Activated T-helper 1 cell treated with anti-CD3 and anti-CD28 coated beads, Interleukin-12 subunit alpha, Interleukin-12 subunit beta, Interleukin-2, Interleukin-4 antibody, amounts not matched to agents 30 ng/mL and 10 ng/mL and 1 ng/mL, durations not matched to agents 14 hours and 24 hours and 36 hours (primary cell): ENCODE data around the gene TCERG1. TPM values are rescaled to one million over a fixed set of nuclear protein-coding genes. Genes with fewer than 3 reads are reported as not detected.

Experiments used
- DNase-seq: peaks from one replicate; pipeline ENCODE4 v3.0.0; 2021; ENCODE audit warnings: low spot score
- H3K27ac Mint-ChIP-seq: one replicate; pipeline ENCODE4 v1.8.0; 2021; ENCODE audit warnings: mild to moderate bottlenecking, mixed read lengths
- H3K27me3 Mint-ChIP-seq: one replicate; pipeline ENCODE4 v1.8.0; 2022; ENCODE audit warnings: mild to moderate bottlenecking, moderate library complexity, mixed read lengths; ENCODE audit not compliant: insufficient read depth
- H3K36me3 Mint-ChIP-seq: one replicate; pipeline ENCODE4 v1.8.0; 2021; ENCODE audit warnings: low read depth, mixed read lengths
- H3K4me1 Mint-ChIP-seq: one replicate; pipeline ENCODE4 v1.8.0; 2021; ENCODE audit warnings: low read depth, mixed read lengths
- H3K4me3 Mint-ChIP-seq: one replicate; pipeline ENCODE4 v1.8.0; 2021; ENCODE audit warnings: mild to moderate bottlenecking, moderate library complexity, mixed read lengths
- H3K9me3 Mint-ChIP-seq: one replicate; pipeline ENCODE4 v1.8.0; 2021; ENCODE audit warnings: mixed read lengths
- intact Hi-C: fragments of 100-400 bp; cut with micrococcal nuclease; formaldehyde crosslinking; loops from one replicate; pipeline ENCODE4 v1.15.1; 2024
- total RNA-seq: library from RNA; stranded (reverse); gene quantifications from 2 replicates; pipeline ENCODE4 v1.2.3, GENCODE V29; 2022

TCERG1 gene
- total RNA-seq: 152 and 160 TPM in 2 replicates

DNA sequence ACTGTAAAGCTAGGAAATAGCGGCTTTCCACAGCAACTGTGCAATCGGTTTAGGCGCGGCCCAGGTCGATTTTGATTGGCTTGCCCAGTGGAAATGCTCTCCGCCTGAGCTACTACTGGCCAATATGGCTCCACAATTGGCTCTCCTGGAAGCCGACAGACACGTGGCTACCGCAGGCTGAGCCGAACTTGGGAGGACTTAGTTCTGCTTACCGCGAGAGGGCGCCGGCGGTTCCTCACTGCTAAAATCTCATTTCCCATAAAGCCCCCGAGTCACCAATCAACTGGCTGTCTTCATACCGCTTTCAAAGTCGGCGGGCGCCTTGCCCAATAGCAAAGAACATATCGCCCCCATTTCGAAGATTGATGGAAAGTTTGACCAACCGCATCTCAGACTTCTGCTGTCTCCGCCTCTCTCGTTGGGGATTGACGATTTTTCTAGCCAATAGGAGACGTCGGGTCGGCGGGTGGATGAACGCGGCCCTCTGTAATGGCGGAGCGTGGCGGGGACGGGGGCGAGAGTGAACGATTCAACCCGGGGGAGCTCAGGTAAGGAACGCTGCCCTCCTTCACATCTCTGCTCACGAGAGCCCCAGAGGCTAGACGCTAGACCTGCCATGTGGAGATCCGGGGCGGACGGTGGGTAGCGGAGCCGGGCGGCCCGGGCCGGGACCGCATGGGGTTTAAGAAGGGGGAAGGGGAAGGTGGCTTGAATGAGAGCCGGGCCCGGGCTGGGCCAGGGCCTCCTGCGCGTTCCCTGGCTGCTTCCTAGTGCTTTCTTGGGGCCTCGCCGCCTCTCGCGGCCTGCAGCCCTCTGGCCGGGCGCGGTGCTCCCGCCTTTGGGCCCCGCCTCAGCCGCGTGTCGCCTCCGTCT, at the start of gene TCERG1:
TSS of gene TCERG1 (plus strand) at position 473 of the 873 bp plus-strand sequence. CDS start at position 490, 17 bp downstream.
- peak within 1 kb of the TSS; percentile 98 for H3K27ac Mint-ChIP-seq
- intact Hi-C loops: loop anchor here (1.0 to 5.0 kb wide), 4 partner anchors 244 to 1935 kb away; partner anchors contain the start of genes FBXO38, LARS1 and RBM27
- H3K9me3 Mint-ChIP-seq: no peaks in the 10 kb centered on the region
- H3K4me3 Mint-ChIP-seq: peak within 1 kb of the TSS; percentile 95
- no peaks in the 10 kb centered on the region for H3K27me3 Mint-ChIP-seq
- H3K36me3 Mint-ChIP-seq: peaks cover 9% of the 10 kb centered on the region
- H3K4me1 Mint-ChIP-seq: peaks cover 33% of the 10 kb centered on the region
- DNase-seq: peak; percentile 97

DNA sequence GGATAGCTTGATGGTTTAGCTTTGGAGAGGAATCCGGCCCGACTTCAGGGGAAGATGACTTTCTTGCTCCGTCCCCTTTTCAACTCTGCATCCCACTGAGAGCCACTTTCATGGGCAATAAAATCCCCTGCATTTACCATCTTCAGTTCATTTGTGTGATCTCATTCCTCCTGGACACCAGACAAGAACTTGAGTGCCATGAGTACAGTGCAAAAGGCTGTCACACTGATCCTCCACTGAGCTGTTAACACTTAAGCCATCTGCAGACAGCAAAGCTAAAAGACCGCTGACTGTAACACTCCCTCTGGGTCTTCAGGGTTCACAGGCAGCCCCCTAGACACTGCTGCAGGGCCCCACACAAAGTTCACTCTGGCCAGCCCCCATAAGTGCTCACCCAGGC, 48.3 kb upstream of the TCERG1 start:
- H3K27me3 Mint-ChIP-seq: peaks cover 12% of the 10 kb centered on the region
- no peak overlapping the region for H3K4me3 Mint-ChIP-seq
- peaks cover 9% of the 10 kb centered on the region for H3K4me1 Mint-ChIP-seq
- intact Hi-C loops: no loop called here
- no peak overlapping the region for H3K27ac Mint-ChIP-seq
- DNase-seq: no peak
- H3K9me3 Mint-ChIP-seq: no peaks in the 10 kb centered on the region
- H3K36me3 Mint-ChIP-seq: no peaks in the 10 kb centered on the region

DNA sequence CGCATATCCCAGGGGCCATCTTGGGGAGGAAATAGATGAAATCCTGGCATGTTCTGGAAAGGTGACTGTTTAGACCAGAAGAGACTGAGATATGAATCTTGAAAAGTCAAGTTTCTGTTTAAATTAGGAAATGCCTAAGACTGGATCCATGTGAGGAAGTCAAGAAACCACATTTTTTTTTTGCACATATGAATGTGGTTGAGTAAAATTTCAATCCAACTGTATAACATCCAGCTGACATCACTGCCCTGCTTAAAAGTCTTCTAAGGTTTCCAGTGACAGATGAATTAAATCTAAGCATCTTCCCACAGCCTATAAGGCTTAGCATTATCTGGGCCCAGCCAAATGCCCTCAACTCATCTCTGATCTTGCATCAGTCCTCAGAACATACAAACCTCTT, 47.7 kb upstream of the TCERG1 start:
- Mint-ChIP-seq H3K36me3 (no peaks in the 10 kb centered on the region), H3K27ac (no peak overlapping the region), H3K4me1 (peaks cover 9% of the 10 kb centered on the region), H3K4me3 (no peak overlapping the region), H3K9me3 (no peaks in the 10 kb centered on the region), H3K27me3 (peaks cover 14% of the 10 kb centered on the region)
- intact Hi-C loops: no loop called here
- DNase-seq: no peak

DNA sequence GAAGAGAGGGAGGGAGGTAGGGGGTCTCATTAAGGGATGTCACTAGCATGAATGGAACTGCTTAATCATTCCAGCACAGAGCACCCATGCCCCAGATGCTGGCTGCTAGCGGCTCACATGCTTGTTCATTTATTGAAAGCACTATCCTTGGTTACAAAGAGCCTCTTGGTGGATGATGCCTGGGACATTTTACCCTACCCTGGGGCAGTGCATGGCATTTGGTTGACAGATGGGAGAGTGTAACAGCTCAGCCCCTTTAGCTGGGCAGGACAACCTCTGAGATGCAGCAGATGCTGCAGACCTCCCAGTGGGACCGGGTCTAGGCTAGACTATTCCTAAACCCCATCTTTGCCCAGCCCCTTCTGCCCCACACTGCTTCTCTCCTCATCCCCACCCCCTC, 46.9 kb upstream of the TCERG1 start:
- Mint-ChIP-seq H3K36me3 (no peaks in the 10 kb centered on the region), H3K27me3 (peaks cover 14% of the 10 kb centered on the region), H3K4me3 (no peak overlapping the region), H3K4me1 (peaks cover 9% of the 10 kb centered on the region), H3K27ac (no peak overlapping the region), H3K9me3 (no peaks in the 10 kb centered on the region)
- no peak for DNase-seq
- intact Hi-C loops: no loop called here

DNA sequence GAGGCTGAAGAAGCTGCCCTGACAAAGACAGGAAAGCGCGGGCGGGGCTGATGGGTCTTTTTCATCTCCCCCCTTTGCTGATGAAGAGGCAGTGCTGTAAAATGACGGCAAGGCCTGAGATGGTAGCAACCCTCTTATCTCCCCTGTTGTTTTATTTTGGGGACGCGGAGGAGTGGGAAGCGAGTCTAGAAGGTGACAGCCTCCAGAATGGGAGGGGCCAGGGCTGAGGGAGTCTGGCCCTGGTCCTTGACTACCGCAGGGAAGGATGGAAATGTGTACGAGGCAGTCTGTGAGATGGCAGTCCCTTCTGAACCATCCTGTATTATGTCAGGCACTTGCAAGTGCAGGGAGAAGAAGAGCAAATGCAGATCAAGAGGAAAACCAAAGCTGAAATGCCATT, 46.1 kb upstream of the TCERG1 start:
- Mint-ChIP-seq H3K27ac (no peak overlapping the region), H3K27me3 (peaks cover 14% of the 10 kb centered on the region), H3K36me3 (no peaks in the 10 kb centered on the region), H3K9me3 (no peaks in the 10 kb centered on the region), H3K4me3 (no peak overlapping the region), H3K4me1 (peaks cover 9% of the 10 kb centered on the region)
- intact Hi-C loops: no loop called here
- no peak for DNase-seq

DNA sequence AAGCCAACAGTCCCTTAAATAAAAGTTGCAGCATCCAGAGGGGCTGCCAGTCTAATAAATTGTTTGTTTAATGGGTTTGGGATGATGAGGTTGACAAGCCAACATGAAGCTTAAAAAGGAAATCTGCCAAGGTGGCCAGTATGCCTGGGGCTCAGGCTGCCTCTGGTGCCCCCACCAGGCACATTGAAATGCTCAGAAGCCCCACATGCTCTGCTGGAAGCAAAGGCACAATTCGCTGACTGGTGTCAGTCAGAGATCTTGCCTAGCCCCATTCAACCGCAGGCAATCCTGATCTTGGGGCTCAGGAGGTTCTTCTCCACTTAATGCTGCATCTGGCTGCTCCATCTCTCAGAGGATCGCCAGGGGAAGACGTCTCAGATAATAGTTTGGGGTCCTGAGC, 44.2 kb upstream of the TCERG1 start:
- Mint-ChIP-seq H3K36me3 (no peaks in the 10 kb centered on the region), H3K4me3 (no peak overlapping the region), H3K4me1 (peaks cover 9% of the 10 kb centered on the region), H3K27ac (no peak overlapping the region), H3K27me3 (peaks cover 14% of the 10 kb centered on the region), H3K9me3 (no peaks in the 10 kb centered on the region)
- intact Hi-C loops: no loop called here
- no peak for DNase-seq

DNA sequence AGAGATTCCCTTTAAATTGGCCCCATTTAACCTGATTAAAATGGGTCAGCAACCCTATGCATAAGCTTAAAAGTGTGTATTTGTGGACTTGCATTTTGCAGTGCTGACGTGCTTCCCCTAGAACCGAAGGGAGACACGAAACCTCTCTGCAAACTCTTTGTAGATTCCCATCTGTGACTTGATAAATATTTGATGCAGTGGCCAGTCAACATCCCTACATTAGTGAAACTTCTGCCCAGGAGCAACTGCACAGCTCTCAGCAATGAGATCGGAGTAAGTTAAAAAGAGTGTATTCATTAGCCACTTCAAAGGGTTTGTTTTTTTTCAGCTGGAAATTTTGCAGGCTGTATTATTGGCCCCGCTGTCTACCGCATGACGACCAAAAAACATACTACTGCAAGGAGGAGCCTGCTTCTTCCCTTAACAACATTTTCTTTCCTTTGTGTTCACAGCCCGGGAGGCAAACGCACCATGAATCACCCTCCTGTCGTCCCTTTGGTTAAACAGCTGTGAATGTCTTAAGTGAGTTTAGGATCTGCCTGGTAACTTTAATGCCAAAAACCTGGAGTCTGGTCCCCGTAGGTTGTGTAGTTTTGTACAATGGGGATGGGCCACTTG, 38.0 kb upstream of the TCERG1 start:
- peaks cover 6% of the 10 kb centered on the region for H3K27me3 Mint-ChIP-seq
- no peak overlapping the region for H3K27ac Mint-ChIP-seq
- intact Hi-C loops: no loop called here

DNA sequence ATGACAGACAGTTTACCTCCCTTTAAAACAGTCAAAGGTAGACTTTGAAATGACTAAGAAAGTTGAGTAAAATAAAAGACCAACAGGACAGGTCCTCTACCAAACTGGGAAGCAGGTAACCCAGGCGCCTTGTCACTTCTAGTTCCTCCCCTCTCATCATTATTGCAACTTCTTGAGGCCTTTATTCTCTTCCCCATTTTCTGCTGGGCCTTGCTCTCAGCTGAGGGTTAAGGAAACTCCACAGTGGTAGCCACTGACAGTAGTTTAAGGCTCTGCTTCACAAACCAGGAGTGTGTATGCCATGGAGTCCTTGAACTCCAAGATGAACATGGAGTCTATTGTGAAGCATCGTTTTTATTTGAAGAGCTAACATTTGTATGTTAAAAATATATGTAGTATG, 36.9 kb upstream of the TCERG1 start:
- no peaks in the 10 kb centered on the region for H3K4me1 Mint-ChIP-seq
- DNase-seq: no peak
- H3K9me3 Mint-ChIP-seq: no peaks in the 10 kb centered on the region
- intact Hi-C loops: no loop called here
- H3K36me3 Mint-ChIP-seq: no peaks in the 10 kb centered on the region
- no peak overlapping the region for H3K27ac Mint-ChIP-seq
- no peak overlapping the region for H3K4me3 Mint-ChIP-seq
- peaks cover 11% of the 10 kb centered on the region for H3K27me3 Mint-ChIP-seq

More for the DNA sequence above, 38.0 kb upstream of the TCERG1 start:
- Mint-ChIP-seq H3K4me3 (no peak overlapping the region), H3K4me1 (no peaks in the 10 kb centered on the region), H3K36me3 (no peaks in the 10 kb centered on the region), H3K9me3 (no peaks in the 10 kb centered on the region)
- no peak for DNase-seq

DNA sequence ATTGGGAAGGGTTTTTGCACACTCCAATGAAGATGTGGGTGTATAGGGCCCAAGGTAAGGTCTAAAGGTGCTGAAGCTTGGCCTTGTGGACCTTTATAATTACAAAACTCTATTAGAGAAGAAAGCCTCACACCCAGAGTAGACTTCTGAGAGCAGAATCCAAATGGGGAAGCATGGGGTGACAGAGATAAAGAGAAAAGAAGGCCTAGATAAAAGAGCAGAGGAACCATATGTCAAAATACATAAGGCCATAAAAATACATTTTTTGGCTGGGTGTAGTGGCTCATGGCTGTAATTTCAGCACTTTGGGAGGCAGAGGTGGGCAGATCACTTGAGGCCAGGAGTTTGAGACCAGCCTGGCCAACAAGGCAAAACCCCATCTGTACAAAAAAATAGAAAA, 27.4 kb upstream of the TCERG1 start:
- peaks cover 9% of the 10 kb centered on the region for H3K27me3 Mint-ChIP-seq
- no peak overlapping the region for H3K4me3 Mint-ChIP-seq
- no peaks in the 10 kb centered on the region for H3K9me3 Mint-ChIP-seq
- no peak for DNase-seq
- no peak overlapping the region for H3K27ac Mint-ChIP-seq
- intact Hi-C loops: loop anchor here (10.0 kb wide), 1 partner anchor 585 kb away; the partner anchor contains the start of gene PRELID2
- H3K4me1 Mint-ChIP-seq: no peaks in the 10 kb centered on the region
- no peaks in the 10 kb centered on the region for H3K36me3 Mint-ChIP-seq

DNA sequence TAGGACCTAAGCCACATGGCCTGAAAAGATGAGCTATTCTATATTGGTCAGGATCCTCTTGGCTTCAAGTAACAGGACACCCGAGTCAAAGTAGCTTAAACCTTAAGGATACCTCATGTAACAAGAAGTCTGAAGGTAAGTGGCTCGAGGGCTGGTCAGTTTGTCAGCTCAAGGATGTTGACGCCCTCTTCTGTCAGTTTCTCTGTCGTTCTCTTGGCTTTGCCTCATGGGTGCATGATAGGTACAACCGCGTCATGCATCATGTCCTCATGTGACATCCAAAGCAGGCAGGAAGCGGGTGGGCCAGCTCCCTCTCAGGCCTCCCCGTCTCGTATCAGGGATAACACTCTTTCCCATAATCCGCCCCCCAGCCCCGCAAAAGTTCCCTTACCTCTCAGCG, 22.1 kb upstream of the TCERG1 start:
- peaks cover 6% of the 10 kb centered on the region for H3K27me3 Mint-ChIP-seq
- no peak overlapping the region for H3K4me3 Mint-ChIP-seq
- H3K9me3 Mint-ChIP-seq: no peaks in the 10 kb centered on the region

DNA sequence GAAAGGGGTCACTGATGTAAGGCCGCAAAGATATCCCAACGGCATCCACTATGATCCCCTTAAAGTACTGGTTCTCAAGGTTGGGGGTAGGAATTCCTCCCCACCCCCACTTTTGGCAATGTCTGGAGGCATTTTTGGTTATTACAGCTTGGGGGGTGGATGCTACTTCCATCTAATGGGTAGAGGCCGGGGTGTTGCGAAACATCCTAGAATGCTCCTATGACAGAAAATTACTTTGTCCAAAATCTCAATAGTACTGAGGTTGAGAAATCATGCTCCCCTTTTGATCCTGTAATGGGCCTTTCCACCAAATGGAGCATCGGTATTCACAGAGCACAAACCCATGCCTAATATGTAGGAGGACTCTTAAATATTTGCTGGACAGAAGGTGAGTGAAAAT, 20.8 kb upstream of the TCERG1 start:
- Mint-ChIP-seq H3K27ac (no peak overlapping the region), H3K4me1 (peaks cover 8% of the 10 kb centered on the region), H3K27me3 (peaks cover 11% of the 10 kb centered on the region), H3K4me3 (no peak overlapping the region), H3K9me3 (no peaks in the 10 kb centered on the region), H3K36me3 (no peaks in the 10 kb centered on the region)
- DNase-seq: no peak
- intact Hi-C loops: loop anchor here (10.0 kb wide), 1 partner anchor 592 kb away; the partner anchor contains the start of gene PRELID2

More for the DNA sequence above, 22.1 kb upstream of the TCERG1 start:
- Mint-ChIP-seq H3K36me3 (no peaks in the 10 kb centered on the region), H3K4me1 (peaks cover 8% of the 10 kb centered on the region), H3K27ac (no peak overlapping the region)
- no peak for DNase-seq
- intact Hi-C loops: loop anchor here (10.0 kb wide), 1 partner anchor 590 kb away; the partner anchor contains the start of gene PRELID2

DNA sequence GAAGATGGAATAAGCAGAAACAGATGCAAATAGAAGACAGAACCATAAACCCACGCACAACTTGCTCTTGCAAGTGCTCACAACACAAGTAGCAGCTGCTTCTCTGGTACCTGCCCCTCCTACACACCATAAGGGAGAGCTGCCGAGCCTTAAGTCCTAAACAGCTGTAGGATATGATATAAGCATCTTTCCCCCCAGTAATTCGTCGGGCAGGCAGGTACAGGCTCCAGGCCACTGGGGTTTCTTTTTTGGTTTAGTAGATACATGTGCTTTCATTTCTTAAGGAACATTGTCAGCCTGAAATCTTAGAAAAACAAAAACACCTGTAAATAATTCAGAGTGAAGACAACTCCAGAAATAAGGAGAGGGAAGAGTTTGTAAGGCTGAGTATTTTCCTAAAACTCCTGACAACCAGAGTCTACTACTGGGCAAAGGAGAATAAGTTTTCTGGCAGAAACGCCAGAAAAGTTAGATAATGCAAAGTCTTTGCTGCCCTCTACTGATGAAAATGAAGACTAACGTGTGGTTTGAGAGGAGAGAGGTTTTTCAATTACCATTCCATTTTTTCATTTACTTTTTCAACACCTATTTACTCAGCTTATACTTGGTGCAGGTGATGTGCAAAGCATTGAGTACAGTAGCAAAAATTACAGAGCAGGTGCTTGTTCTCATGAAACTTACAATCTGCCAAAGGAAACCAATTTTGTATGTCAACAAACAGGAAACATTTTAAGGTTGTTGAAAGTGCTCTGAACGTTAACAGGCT, 20.1 kb upstream of the TCERG1 start:
- Mint-ChIP-seq H3K36me3 (no peaks in the 10 kb centered on the region), H3K27ac (no peak overlapping the region), H3K27me3 (peaks cover 11% of the 10 kb centered on the region), H3K4me1 (peaks cover 8% of the 10 kb centered on the region), H3K9me3 (no peaks in the 10 kb centered on the region), H3K4me3 (no peak overlapping the region)
- DNase-seq: no peak
- intact Hi-C loops: loop anchor here (1.0 to 10.0 kb wide), 4 partner anchors 136 to 746 kb away; partner anchors contain the start of gene PRELID2
